Naive thymus-derived CD8-positive, alpha-beta T cell (primary cell): ENCODE results near the gene CIAO1. TPM values are rescaled to one million over a fixed set of nuclear protein-coding genes. Genes with fewer than 3 reads are reported as not detected.
"Not testable (repeated sequence)": the region's sequence is repeated elsewhere in the genome, so short reads cannot be mapped to it uniquely, and the experiment has no call there.

Experiments
- ATAC-seq, 2 donors: fragments of 150-1000 bp; cut with Tn5 transposase in 1 of 2; sonication (Bioruptor Pico), chemical (Tn5 transposase) in 1 of 2; 1 replicate in 1 of 2; 2 replicates in 1 of 2; pipeline ENCODE4 v1.10.0; 2021; ENCODE audit warnings: mild to moderate bottlenecking in 2 of 2, moderate library complexity in 2 of 2
- POLR2A ChIA-PET: fragments of 350-600 bp; sonication (Branson Sonifier 250); formaldehyde crosslinking; loops from one replicate; lab custom pipeline; 2021; ENCODE audit warnings: antibody characterized with exemption; lab: Charles Lee
- DNase-seq, 10 donors: peaks; one replicate each; pipeline versions ENCODE4 v3.0.0 to v3.0.0-alpha.2; 2020 to 2022
- H3K27ac Mint-ChIP-seq, 10 donors: one replicate each; pipeline ENCODE4 v1.8.0; 2020 to 2022; ENCODE audit warnings: mild to moderate bottlenecking in 10 of 10, mixed read lengths in 10 of 10, moderate library complexity in 4 of 10, inconsistent platforms in 1 of 10
- H3K27me3 Mint-ChIP-seq, 5 donors: one replicate each; pipeline ENCODE4 v1.8.0; 2021 to 2022; ENCODE audit warnings: mixed read lengths in 5 of 5
- H3K36me3 Mint-ChIP-seq, 3 donors: one replicate each; pipeline ENCODE4 v1.8.0; 2020 to 2022; ENCODE audit warnings: mixed read lengths in 3 of 3, mild to moderate bottlenecking in 2 of 3, inconsistent platforms in 1 of 3
- H3K4me1 Mint-ChIP-seq, 4 donors: one replicate each; pipeline ENCODE4 v1.8.0; 2021 to 2022; ENCODE audit warnings: mixed read lengths in 4 of 4
- H3K4me3 Mint-ChIP-seq, 10 donors: one replicate each; pipeline ENCODE4 v1.8.0; 2020 to 2022; ENCODE audit warnings: mild to moderate bottlenecking in 10 of 10, mixed read lengths in 10 of 10, moderate library complexity in 6 of 10, inconsistent platforms in 1 of 10
- H3K9me3 Mint-ChIP-seq, 9 donors: one replicate each; pipeline ENCODE4 v1.8.0; 2020 to 2022; ENCODE audit warnings: mixed read lengths in 9 of 9, mild to moderate bottlenecking in 3 of 9, inconsistent platforms in 1 of 9, moderate library complexity in 1 of 9
- polyA plus RNA-seq, 3 donors: library from polyadenylated mRNA; unstranded; fragments of 300-500 nt; fragmentation: Illumina TruSeq; gene quantifications; one replicate each; pipeline ENCODE4 v1.2.3, GENCODE V29; 2021
- total RNA-seq, 8 experiments: library from RNA in 2 of 8; stranded (reverse) in 2 of 8; gene quantifications; one replicate each; pipeline ENCODE4 v1.2.3 and lab custom pipeline; 2021 to 2026

The CIAO1 gene
- total and polyA plus RNA-seq, 5 experiments from 2014 or later: 85.5 to 106 (median 88.6) TPM

DNA sequence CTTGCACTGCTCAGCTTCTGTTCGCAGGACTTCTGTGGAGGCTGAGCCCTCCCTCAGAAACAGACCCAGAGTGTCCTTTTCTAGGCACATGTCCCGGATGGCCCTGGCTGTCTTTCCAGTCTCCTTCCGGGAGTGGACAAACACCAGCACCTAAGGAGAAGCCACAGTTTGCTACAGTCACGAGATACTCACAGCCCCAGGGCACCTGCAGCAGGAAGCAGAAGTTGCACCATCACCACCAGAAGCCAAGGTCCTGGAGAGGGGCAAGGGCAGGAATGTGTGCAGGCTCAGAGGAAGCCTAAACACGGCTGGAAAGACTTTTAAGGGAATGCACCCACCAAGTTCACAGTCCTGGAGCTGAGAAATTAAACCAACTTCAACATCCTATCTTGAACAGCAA lies 25.7 kb downstream of the CIAO1 start:
- H3K4me1 Mint-ChIP-seq: peaks cover 0 to 3% (median 1%) of the 10 kb centered on the region in 4 donors
- ATAC-seq: no peak
- POLR2A ChIA-PET: no interaction called here
- H3K27ac Mint-ChIP-seq: peak overlapping the region in 1 of 10 donors; percentile 59
- no peak for DNase-seq
- H3K4me3 Mint-ChIP-seq: no peak overlapping the region
- H3K9me3 Mint-ChIP-seq: no peaks in the 10 kb centered on the region
- H3K36me3 Mint-ChIP-seq: peaks cover 7 to 100% (median 31%) of the 10 kb centered on the region in 3 donors
- no peaks in the 10 kb centered on the region for H3K27me3 Mint-ChIP-seq

DNA sequence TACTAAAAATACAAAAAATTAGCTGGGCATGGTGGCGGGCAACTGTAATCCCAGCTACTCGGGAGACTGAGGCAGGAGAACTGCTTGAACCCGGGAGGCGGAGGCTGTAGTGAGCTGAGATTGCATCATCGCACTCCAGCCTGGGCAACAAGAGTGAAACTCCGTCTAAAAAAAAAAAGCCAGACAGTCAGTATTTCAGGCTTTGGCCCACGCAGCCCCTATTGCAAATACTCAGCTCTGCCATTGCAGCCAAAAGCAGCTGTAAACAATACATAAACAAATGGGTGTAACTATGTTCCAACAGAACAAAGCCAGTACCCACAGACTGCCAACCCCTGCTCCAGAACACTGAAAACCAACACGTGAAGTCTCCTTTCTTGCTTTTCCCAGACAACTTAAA lies 28.2 kb downstream of the CIAO1 start:
- Mint-ChIP-seq H3K36me3 (peaks cover 13 to 100% (median 29%) of the 10 kb centered on the region in 3 donors), H3K27ac (peak overlapping the region in 1 of 10 donors; percentile 22), H3K4me1 (peaks cover 4 to 16% (median 11%) of the 10 kb centered on the region in 4 donors)
- not testable (repeated sequence) for DNase-seq, ATAC-seq, H3K4me3 Mint-ChIP-seq, H3K9me3 Mint-ChIP-seq, H3K27me3 Mint-ChIP-seq
- POLR2A ChIA-PET: interaction anchor here (1.7 kb wide), 1 partner anchor 11 kb away, joined by 13 read pairs; the partner anchor contains the start of gene SNRNP200

DNA sequence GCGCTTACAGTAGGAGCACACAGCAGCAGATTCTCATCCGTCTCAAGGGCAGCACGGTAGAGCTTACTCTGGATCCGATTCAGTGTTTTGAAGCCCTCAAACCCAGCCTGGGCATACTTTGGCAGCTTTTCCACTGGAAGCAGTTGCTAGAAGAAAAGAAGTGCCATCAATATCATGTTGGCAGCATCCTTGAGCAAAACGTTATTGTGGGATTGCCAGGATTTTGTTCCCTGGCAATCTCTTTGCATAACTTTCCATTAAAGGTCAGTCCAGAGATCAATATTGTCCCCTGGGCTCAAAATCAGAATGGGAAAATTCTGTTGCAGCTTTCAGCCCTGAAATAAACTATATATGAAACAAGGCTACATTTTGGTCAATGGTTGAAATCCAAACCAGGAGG lies 30.9 kb downstream of the CIAO1 start:
- Mint-ChIP-seq H3K4me1 (peaks cover 19 to 38% (median 30%) of the 10 kb centered on the region in 4 donors), H3K9me3 (no peaks in the 10 kb centered on the region), H3K27ac (no peak overlapping the region), H3K36me3 (peaks cover 15 to 100% (median 25%) of the 10 kb centered on the region in 3 donors), H3K4me3 (no peak overlapping the region), H3K27me3 (no peaks in the 10 kb centered on the region)
- POLR2A ChIA-PET: no interaction called here
- DNase-seq (no peak), ATAC-seq (no peak)

GRCh38 chr2:96301865-96302264 lies 35.8 kb downstream of the CIAO1 start:
- H3K9me3 Mint-ChIP-seq: no peaks in the 10 kb centered on the region
- POLR2A ChIA-PET: interaction anchor here (0.5 kb wide), 1 partner anchor 28 kb away, joined by 5 read pairs; no protein-coding TSS in a partner anchor
- H3K36me3 Mint-ChIP-seq: peaks cover 15 to 84% (median 32%) of the 10 kb centered on the region in 3 donors
- peak overlapping the region in 5 of 10 donors; percentile 3 to 77 (median 50) for H3K27ac Mint-ChIP-seq
- ATAC-seq (no peak), DNase-seq (no peak)
- H3K4me3 Mint-ChIP-seq: peak overlapping the region in 6 of 10 donors; percentile 5 to 54 (median 32)
- H3K27me3 Mint-ChIP-seq: no peaks in the 10 kb centered on the region
- peaks cover 48 to 79% (median 69%) of the 10 kb centered on the region in 4 donors for H3K4me1 Mint-ChIP-seq

DNA sequence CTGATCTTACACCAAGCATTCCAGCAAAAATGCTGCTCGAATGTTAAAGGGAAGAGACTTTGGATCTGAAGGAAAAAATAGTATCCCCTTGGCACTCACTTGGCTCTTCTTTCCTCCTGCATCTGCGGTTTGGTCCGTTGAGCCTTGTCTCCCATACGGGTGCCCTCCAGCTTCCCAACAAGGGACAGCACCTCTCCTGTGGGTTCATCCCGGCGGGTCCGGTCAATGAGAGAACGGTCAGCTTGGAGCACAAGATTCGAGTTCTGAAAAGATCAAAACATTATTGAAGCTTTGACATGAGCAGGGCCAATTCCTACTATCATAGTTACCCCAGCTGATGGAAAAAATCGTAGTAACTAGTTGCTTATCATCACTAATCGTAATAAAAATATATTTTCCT lies 38.6 kb downstream of the CIAO1 start:
- H3K27ac Mint-ChIP-seq: peak overlapping the region; percentile 98 to 100 (median 100)
- H3K9me3 Mint-ChIP-seq: no peaks in the 10 kb centered on the region
- peaks cover 37 to 63% (median 57%) of the 10 kb centered on the region in 4 donors for H3K4me1 Mint-ChIP-seq
- H3K27me3 Mint-ChIP-seq: no peaks in the 10 kb centered on the region
- POLR2A ChIA-PET: interaction anchor here (0.6 to 5.8 kb wide), 16 partner anchors 11 to 592 kb away, joined by 3 to 59 read pairs (median 6); partner anchors contain the start of genes ARID5A, ITPRIPL1, NCAPH and STARD7
- H3K36me3 Mint-ChIP-seq: peaks cover 0 to 56% (median 27%) of the 10 kb centered on the region in 3 donors
- H3K4me3 Mint-ChIP-seq: peak overlapping the region; percentile 94 to 100 (median 99)
- ATAC-seq: no peak
- no peak for DNase-seq

DNA sequence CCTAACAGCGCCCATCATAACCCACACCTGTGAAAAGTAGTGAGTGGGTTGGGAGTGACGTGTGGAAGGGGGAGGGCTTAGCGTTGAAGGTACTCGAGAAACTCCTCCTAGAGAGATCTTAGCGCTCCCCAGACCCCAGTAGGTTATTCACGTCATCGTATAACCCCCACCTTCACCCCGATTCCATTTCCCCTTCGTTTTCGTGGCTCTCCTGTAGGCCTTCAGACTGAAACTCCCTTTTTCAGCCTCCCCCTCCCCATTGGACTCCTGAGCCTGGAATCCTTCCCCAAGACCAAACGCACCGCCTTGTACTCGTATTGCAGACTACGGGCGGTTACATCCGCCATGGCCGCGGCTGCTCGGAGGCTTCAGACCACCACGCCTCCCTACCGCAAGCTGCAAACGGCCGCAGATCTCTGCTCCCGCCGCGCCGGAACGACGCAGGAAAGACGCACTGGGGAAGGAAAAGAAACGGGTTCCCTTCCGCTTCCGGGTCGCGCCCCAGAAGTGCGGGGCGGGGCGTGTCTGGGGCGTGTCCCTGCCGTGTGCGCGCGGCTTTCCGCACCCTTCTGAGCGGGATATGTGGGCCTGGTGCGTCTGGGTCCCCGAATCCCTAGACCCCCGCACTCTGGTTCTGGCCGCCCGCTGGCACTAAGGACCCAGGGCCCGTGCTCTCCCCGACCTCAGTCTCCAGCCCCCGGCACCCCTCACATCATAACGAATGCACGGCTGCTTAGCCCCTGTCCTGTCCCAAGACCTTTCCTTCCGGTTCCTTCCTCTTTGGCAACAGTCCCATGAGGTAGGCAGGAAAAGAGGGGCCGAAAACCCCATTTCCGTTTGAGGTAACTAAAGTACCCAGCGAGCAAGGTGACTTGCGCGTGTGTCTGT lies 39.3 kb downstream of the CIAO1 start, which contains the start of gene SNRNP200:
Gene SNRNP200, minus strand, starts transcription at position 456 of the 888 bp plus-strand sequence. Its CDS starts 109 bp downstream, at position 347.
- peak; percentile 85 to 94 (median 90) for DNase-seq
- Mint-ChIP-seq H3K9me3 (no peaks in the 10 kb centered on the region), H3K27me3 (no peaks in the 10 kb centered on the region), H3K4me3 (peak within 1 kb of the TSS; percentile 94 to 100 (median 99)), H3K27ac (peak within 1 kb of the TSS; percentile 98 to 100 (median 100)), H3K36me3 (peaks cover 0 to 49% (median 27%) of the 10 kb centered on the region in 3 donors), H3K4me1 (peaks cover 33 to 62% (median 57%) of the 10 kb centered on the region in 4 donors)
- ATAC-seq: peak; percentile 87 to 89
- POLR2A ChIA-PET: interaction anchor here (0.6 to 5.8 kb wide), 25 partner anchors 10 to 591 kb away, joined by 3 to 59 read pairs (median 5); partner anchors contain the start of genes ARID5A, ITPRIPL1, NCAPH and STARD7

- DNase-seq (no peak), ATAC-seq (peak in 1 of 2 donors; percentile 4)
- no peaks in the 10 kb centered on the region for H3K27me3 Mint-ChIP-seq
- H3K27ac Mint-ChIP-seq: peak overlapping the region; percentile 98 to 100 (median 100)
- POLR2A ChIA-PET: interaction anchor here (1.0 to 5.8 kb wide), 18 partner anchors 10 to 248 kb away, joined by 3 to 59 read pairs (median 6); partner anchors contain the start of genes ARID5A, ITPRIPL1 and NCAPH
- peak overlapping the region; percentile 94 to 100 (median 99) for H3K4me3 Mint-ChIP-seq
- H3K4me1 Mint-ChIP-seq: peaks cover 31 to 61% (median 54%) of the 10 kb centered on the region in 4 donors
- peaks cover 0 to 43% (median 25%) of the 10 kb centered on the region in 3 donors for H3K36me3 Mint-ChIP-seq
- no peaks in the 10 kb centered on the region for H3K9me3 Mint-ChIP-seq
Measured at GRCh38 chr2:96305979-96306308, 39.9 kb downstream of the CIAO1 start.

DNA sequence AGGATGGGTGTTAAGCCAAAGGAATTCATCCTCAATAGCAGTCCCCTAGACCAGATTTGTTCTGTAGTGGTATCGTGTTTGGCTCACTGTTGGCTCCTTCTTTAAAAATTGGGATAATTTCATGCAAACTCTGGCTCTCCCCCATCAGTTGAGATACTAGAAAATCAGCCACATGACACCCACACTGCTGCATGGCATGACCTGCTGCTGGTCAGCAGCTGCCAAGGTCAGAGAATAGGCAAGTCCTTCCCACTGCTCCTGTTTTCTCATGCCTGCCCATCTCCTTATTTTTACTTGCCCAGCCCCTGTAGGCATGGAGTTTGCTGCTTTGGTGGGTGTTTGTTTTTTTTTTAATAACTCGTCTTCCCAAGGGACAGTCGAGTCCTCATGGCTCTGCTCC lies 40.3 kb downstream of the CIAO1 start:
- DNase-seq: no peak
- Mint-ChIP-seq H3K4me1 (peaks cover 28 to 57% (median 50%) of the 10 kb centered on the region in 4 donors), H3K27me3 (no peaks in the 10 kb centered on the region), H3K27ac (peak overlapping the region; percentile 98 to 100 (median 100)), H3K4me3 (peak overlapping the region; percentile 94 to 100 (median 99)), H3K9me3 (no peaks in the 10 kb centered on the region), H3K36me3 (peaks cover 0 to 39% (median 21%) of the 10 kb centered on the region in 3 donors)
- ATAC-seq: no peak
- POLR2A ChIA-PET: interaction anchor here (1.0 to 5.8 kb wide), 16 partner anchors 9 to 232 kb away, joined by 3 to 59 read pairs (median 6); partner anchors contain the start of genes ARID5A, ITPRIPL1 and NCAPH

DNA sequence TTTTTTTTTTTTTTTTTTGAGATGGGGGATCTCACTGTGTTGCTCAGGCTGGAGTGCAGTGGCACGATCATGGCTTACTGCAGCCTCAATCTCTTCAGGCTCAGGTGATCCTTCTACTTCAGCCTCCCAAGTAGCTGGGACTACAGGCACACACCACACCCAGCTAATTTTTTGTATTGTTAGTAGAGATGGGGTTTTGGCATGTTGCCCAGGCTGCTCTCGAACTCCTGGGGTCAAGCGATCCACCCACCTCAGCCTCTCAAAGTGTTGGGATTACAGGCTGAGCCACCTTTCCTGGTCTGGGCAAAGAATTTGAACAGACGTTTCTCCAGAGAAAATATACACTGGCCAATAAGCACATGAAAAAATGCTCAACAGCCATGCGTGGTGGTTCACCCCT lies 42.2 kb downstream of the CIAO1 start:
- H3K36me3 Mint-ChIP-seq: peaks cover 0 to 20% (median 8%) of the 10 kb centered on the region in 3 donors

GRCh38 chr2:96315005-96315399 lies 49.0 kb downstream of the CIAO1 start:
- Mint-ChIP-seq H3K36me3 (no peaks in the 10 kb centered on the region), H3K4me1 (peaks cover 11 to 38% (median 33%) of the 10 kb centered on the region in 4 donors), H3K4me3 (peak overlapping the region in 5 of 10 donors; percentile 33 to 66 (median 58)), H3K27ac (peak overlapping the region in 6 of 10 donors; percentile 2 to 92 (median 81)), H3K27me3 (no peaks in the 10 kb centered on the region), H3K9me3 (no peaks in the 10 kb centered on the region)
- POLR2A ChIA-PET: interaction anchor here (0.7 to 1.8 kb wide), 3 partner anchors 8 to 1388 kb away, joined by 6 to 15 read pairs (median 7); partner anchors contain the start of gene ITPRIPL1
- DNase-seq (no peak), ATAC-seq (no peak)

More for the DNA sequence above, 42.2 kb downstream of the CIAO1 start:
- DNase-seq (no peak), ATAC-seq (no peak)
- peak overlapping the region in 1 of 10 donors; percentile 47 for H3K27ac Mint-ChIP-seq
- H3K27me3 Mint-ChIP-seq: no peaks in the 10 kb centered on the region
- peaks cover 14 to 38% (median 32%) of the 10 kb centered on the region in 4 donors for H3K4me1 Mint-ChIP-seq
- POLR2A ChIA-PET: interaction anchor here (0.7 to 5.8 kb wide), 5 partner anchors 13 to 121 kb away, joined by 3 to 59 read pairs (median 7); partner anchors contain the start of genes ITPRIPL1 and NCAPH
- no peaks in the 10 kb centered on the region for H3K9me3 Mint-ChIP-seq
- H3K4me3 Mint-ChIP-seq: no peak overlapping the region

DNA sequence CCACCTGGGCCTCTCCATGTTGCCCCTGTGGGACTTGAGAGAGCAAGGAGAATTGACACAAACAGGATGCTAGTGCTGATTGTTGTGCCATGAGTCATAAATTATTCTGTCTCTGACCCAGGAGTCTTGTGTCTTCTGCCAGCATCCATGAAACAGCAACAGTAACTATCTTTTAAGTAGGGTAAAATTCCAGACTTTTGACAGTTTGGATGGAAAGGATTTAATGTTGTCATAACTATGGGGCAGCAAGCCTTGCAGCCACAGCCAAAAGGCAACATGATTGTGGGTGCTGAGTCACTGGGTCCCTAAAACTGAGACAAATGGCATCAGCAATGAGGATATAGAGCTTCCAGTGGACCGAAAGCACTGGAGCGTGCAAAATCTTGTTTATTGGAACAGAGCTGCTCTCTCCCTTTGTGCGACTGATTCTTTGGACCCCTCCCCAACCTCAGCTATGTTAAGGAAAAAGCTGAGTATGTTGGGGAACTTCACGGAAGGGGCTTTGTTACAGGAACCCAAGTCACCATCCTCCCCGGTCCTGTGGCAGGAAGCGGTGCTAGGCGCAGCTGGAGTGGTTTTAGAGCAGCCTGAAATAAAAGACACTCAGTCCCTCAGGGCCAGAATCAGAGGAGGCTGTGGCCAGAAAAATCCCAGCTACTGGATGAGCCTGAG lies 49.5 kb downstream of the CIAO1 start:
- H3K4me3 Mint-ChIP-seq: peak overlapping the region; percentile 33 to 66 (median 55)
- H3K36me3 Mint-ChIP-seq: no peaks in the 10 kb centered on the region
- H3K4me1 Mint-ChIP-seq: peaks cover 12 to 43% (median 35%) of the 10 kb centered on the region in 4 donors
- no peaks in the 10 kb centered on the region for H3K27me3 Mint-ChIP-seq
- no peaks in the 10 kb centered on the region for H3K9me3 Mint-ChIP-seq
- ATAC-seq (peak; percentile 71 to 73), DNase-seq (peak in 3 of 10 donors; percentile 7 to 25 (median 24))
- H3K27ac Mint-ChIP-seq: peak overlapping the region in 9 of 10 donors; percentile 49 to 92 (median 75)
- POLR2A ChIA-PET: interaction anchor here (1.2 to 1.8 kb wide), 2 partner anchors 9 to 10 kb away, joined by 7 to 15 read pairs; partner anchors contain the start of gene ITPRIPL1
